Panc1 (cell line): ENCODE data around the gene DENND6A. TPM values are rescaled to one million over a fixed set of nuclear protein-coding genes. Genes with fewer than 3 reads are reported as not detected.

Experiments used
- ATAC-seq: fragments of 200-7000 bp; cut with Tn5 transposase; 2 replicates; pipeline ENCODE4 v1.9.1; 2020; ENCODE audit warnings: mild to moderate bottlenecking, moderate library complexity
- BruUV-seq: library from RNA; stranded (reverse); fragments of 400-500 nt; replicated peaks from 2 replicates; lab custom pipeline; 2021; lab: Mats Ljungman, UMichigan
- CTCF ChIA-PET: fragments of 300-600 bp; sonication (Branson Sonifier 250); formaldehyde crosslinking; loops from one replicate; lab custom pipeline; 2022; ENCODE audit warnings: antibody characterized with exemption; lab: Charles Lee
- POLR2A ChIA-PET: fragments of 300-600 bp; sonication (Branson Sonifier 250); formaldehyde crosslinking; loops from one replicate; lab custom pipeline; 2022; ENCODE audit warnings: antibody characterized with exemption; lab: Charles Lee
- DNase-seq: peaks from one replicate; pipeline ENCODE4 v3.0.0-alpha.2; 2010; ENCODE audit warnings: low read depth, low spot score
- H3K27ac ChIP-seq: 2 replicates; pipeline ENCODE4 v1.5.1; 2011; ENCODE audit warnings: mild to moderate bottlenecking, low read length, inconsistent platforms
- H3K27me3 ChIP-seq: fragments of 200-500 bp; sonication (Bioruptor generic); 2 replicates; pipeline ENCODE4 v1.6.0; 2014; ENCODE audit warnings: low read length, inconsistent platforms; ENCODE audit not compliant: control insufficient read depth, insufficient read depth
- H3K36me3 ChIP-seq: fragments of 200-500 bp; sonication (Bioruptor generic); 2 replicates; pipeline ENCODE4 v1.5.1; 2014; ENCODE audit warnings: inconsistent platforms, mild to moderate bottlenecking, low read length, moderate library complexity; ENCODE audit not compliant: control insufficient read depth, insufficient read depth
- H3K4me1 ChIP-seq: 2 replicates; pipeline ENCODE4 v1.5.1; 2011; ENCODE audit warnings: inconsistent platforms, mild to moderate bottlenecking, low read length, moderate library complexity; ENCODE audit not compliant: control insufficient read depth, insufficient read depth
- H3K4me3 ChIP-seq, 2 experiments: 2 replicates each; pipeline ENCODE4 v1.5.1; 2011 to 2012; ENCODE audit warnings: low read depth in 2 of 2, low read length in 2 of 2, mild to moderate bottlenecking in 2 of 2, inconsistent platforms in 1 of 2, moderate library complexity in 1 of 2
- H3K9me3 ChIP-seq: fragments of 200-500 bp; sonication (Bioruptor generic); 2 replicates; pipeline ENCODE4 v1.5.1; 2014; ENCODE audit warnings: low read depth, mild to moderate bottlenecking, inconsistent platforms, low read length, moderate library complexity; ENCODE audit not compliant: control insufficient read depth, insufficient read depth
- POLR2AphosphoS5 ChIP-seq: IDR thresholded peaks from 2 replicates; pipeline ENCODE4 v1.6.1; 2012; ENCODE audit warnings: mild to moderate bottlenecking, low read depth, low read length, moderate library complexity
- SIN3A ChIP-seq: IDR thresholded peaks from 2 replicates; pipeline ENCODE4 v1.6.1; 2012; ENCODE audit warnings: low read depth, mild to moderate bottlenecking, low read length, moderate library complexity, borderline replicate concordance; ENCODE audit not compliant: insufficient read depth
- TCF7L2 ChIP-seq: IDR thresholded peaks from 2 replicates; pipeline ENCODE4 v1.6.1; 2011; ENCODE audit warnings: mild to moderate bottlenecking, low read depth, low read length, inconsistent platforms
- in situ Hi-C: cut with HindIII; loops from 2 replicates; pipeline ENCODE4 v1.10.0; 2016; ENCODE audit warnings: low sequenced_read_pairs, low pct_unique_long_range_greater_than_20kb
- intact Hi-C: fragments of 100-400 bp; cut with micrococcal nuclease; formaldehyde crosslinking; loops from one replicate; pipeline ENCODE4 v1.10.0; 2022; ENCODE audit not compliant: unreplicated experiment
- total RNA-seq: library from RNA; stranded (reverse); gene quantifications from one replicate; pipeline ENCODE4 v1.2.1, GENCODE V29; 2021; ENCODE audit not compliant: unreplicated experiment
- TF ChIP-seq, protein P1 (sequence below): fragments of 450-650 bp; IDR thresholded peaks from 2 replicates; pipeline ENCODE4 v1.5.1; 2017; ENCODE audit warnings: mild to moderate bottlenecking
- TF ChIP-seq, protein P2 (sequence below), 2 experiments: IDR thresholded peaks; 2 replicates each; pipeline ENCODE4 v1.6.1; 2011 to 2012; ENCODE audit warnings: low read depth in 2 of 2, control low read depth in 1 of 2, low read length in 1 of 2, mild to moderate bottlenecking in 1 of 2, moderate library complexity in 1 of 2; ENCODE audit not compliant: insufficient read depth in 1 of 2

DENND6A gene
- total RNA-seq, 1 experiment from 2014 or later, result 18.1 TPM

DNA sequence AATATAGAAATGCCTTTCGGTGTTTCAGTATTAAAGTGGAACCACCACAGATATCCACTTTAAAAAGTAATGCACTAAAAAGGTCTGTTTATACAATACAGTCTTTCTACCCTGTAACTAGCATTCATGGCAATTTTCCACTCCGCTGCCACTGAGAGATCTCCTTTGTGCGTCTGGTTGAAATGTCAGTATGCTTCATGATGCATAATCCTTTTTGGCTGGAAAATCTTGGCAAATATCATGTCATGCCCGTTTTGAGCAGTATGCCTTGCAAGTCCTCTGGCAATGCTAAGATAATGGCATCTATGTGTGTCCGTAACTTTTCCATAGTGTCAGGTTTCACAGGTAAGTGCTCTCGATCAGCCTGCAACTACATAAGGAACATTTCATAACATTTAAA, 64.9 kb downstream of the DENND6A start:
- ATAC-seq, result no peak
- Histone ChIP-seq H3K9me3 (no peaks in the 10 kb centered on the region), H3K27ac (no peak overlapping the region), H3K4me1 (no peaks in the 10 kb centered on the region), H3K4me3 (no peak overlapping the region), H3K27me3 (no peaks in the 10 kb centered on the region), H3K36me3 (peaks cover 17% of the 10 kb centered on the region)
- no peak for DNase-seq
- intact Hi-C loops (no loop called here), in situ Hi-C loops (no loop called here)
- CTCF ChIA-PET, result no interaction called here
- TF ChIP-seq SIN3A (no peak), TCF7L2 (no peak), POLR2AphosphoS5 (no peak)
- TF ChIP-seq, protein P1, sequence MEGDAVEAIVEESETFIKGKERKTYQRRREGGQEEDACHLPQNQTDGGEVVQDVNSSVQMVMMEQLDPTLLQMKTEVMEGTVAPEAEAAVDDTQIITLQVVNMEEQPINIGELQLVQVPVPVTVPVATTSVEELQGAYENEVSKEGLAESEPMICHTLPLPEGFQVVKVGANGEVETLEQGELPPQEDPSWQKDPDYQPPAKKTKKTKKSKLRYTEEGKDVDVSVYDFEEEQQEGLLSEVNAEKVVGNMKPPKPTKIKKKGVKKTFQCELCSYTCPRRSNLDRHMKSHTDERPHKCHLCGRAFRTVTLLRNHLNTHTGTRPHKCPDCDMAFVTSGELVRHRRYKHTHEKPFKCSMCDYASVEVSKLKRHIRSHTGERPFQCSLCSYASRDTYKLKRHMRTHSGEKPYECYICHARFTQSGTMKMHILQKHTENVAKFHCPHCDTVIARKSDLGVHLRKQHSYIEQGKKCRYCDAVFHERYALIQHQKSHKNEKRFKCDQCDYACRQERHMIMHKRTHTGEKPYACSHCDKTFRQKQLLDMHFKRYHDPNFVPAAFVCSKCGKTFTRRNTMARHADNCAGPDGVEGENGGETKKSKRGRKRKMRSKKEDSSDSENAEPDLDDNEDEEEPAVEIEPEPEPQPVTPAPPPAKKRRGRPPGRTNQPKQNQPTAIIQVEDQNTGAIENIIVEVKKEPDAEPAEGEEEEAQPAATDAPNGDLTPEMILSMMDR, result no peak
- TF ChIP-seq, protein P2, sequence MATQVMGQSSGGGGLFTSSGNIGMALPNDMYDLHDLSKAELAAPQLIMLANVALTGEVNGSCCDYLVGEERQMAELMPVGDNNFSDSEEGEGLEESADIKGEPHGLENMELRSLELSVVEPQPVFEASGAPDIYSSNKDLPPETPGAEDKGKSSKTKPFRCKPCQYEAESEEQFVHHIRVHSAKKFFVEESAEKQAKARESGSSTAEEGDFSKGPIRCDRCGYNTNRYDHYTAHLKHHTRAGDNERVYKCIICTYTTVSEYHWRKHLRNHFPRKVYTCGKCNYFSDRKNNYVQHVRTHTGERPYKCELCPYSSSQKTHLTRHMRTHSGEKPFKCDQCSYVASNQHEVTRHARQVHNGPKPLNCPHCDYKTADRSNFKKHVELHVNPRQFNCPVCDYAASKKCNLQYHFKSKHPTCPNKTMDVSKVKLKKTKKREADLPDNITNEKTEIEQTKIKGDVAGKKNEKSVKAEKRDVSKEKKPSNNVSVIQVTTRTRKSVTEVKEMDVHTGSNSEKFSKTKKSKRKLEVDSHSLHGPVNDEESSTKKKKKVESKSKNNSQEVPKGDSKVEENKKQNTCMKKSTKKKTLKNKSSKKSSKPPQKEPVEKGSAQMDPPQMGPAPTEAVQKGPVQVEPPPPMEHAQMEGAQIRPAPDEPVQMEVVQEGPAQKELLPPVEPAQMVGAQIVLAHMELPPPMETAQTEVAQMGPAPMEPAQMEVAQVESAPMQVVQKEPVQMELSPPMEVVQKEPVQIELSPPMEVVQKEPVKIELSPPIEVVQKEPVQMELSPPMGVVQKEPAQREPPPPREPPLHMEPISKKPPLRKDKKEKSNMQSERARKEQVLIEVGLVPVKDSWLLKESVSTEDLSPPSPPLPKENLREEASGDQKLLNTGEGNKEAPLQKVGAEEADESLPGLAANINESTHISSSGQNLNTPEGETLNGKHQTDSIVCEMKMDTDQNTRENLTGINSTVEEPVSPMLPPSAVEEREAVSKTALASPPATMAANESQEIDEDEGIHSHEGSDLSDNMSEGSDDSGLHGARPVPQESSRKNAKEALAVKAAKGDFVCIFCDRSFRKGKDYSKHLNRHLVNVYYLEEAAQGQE (IDR thresholded peaks at IDR 0.05; ENCODE audit: insufficient read depth in 1 of 2, low read depth in 2 of 2, low read length in 1 of 2), result no peak
- POLR2A ChIA-PET, result no interaction called here
- BruUV-seq, result no TSS peak

DNA sequence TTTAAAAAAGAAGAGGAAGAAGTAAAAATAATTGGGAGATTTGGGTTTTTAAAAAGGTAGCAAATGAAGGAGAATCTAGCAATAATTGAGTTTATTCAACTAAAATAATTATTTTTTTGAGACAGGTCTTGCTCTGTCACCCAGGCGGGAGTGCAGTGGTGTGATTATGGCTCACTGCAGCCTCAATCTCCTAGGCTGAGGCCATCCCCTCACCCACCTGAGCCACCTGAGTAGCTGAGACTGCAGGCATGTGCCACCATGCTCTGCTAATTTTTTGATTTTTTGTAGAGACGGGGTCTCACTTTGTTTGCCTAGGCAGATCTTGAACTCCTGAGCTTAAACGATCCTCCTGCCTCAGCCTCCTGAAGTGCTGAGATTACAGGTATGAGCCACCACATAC, 68.1 kb downstream of the DENND6A start:
- peaks cover 11% of the 10 kb centered on the region for H3K36me3 ChIP-seq
- POLR2A ChIA-PET, result no interaction called here
- TF ChIP-seq POLR2AphosphoS5 (no peak), TCF7L2 (no peak), SIN3A (no peak)
- TF ChIP-seq, protein P2 (IDR thresholded peaks at IDR 0.05; ENCODE audit: insufficient read depth in 1 of 2, low read depth in 2 of 2, low read length in 1 of 2), result no peak
- TF ChIP-seq, protein P1, result no peak
- in situ Hi-C loops (no loop called here), intact Hi-C loops (no loop called here)
- CTCF ChIA-PET, result no interaction called here
- DNase-seq (no peak), ATAC-seq (no peak)
- no peak overlapping the region for H3K4me3 ChIP-seq
- no peaks in the 10 kb centered on the region for H3K4me1 ChIP-seq
- H3K9me3 ChIP-seq, result no peaks in the 10 kb centered on the region
- no peak overlapping the region for H3K27ac ChIP-seq
- BruUV-seq, result no TSS peak
- H3K27me3 ChIP-seq, result no peaks in the 10 kb centered on the region
